ENCODE measurements around the gene COX6B2.
A peak's percentile ranks its signal among the peaks of the same experiment; 100 is the strongest.

COX6B2 gene

GRCh38 chr19:55383279-55384130 lies 29.0 kb upstream of the COX6B2 start:
- DNase-seq = peak; percentile 67

GRCh38 chr19:55382522-55383054 lies 28.1 kb upstream of the COX6B2 start:
- no peak for DNase-seq

- no peak for DNase-seq
Measured at GRCh38 chr19:55382013-55382412, 27.5 kb upstream of the COX6B2 start.

- no peak for DNase-seq
Measured at GRCh38 chr19:55379174-55379573, 24.7 kb upstream of the COX6B2 start.

- no peak for DNase-seq
Measured at GRCh38 chr19:55377356-55378131, 23.0 kb upstream of the COX6B2 start.

- no peak for DNase-seq
Measured at GRCh38 chr19:55376241-55376933, 21.9 kb upstream of the COX6B2 start, which contains the start of gene TMEM190. Gene TMEM190 (plus strand): TSS chr19:55376826. CDS start chr19:55376854, 28 bp downstream.

- no peak for DNase-seq
Measured at GRCh38 chr19:55373993-55374757, 19.7 kb upstream of the COX6B2 start.

GRCh38 chr19:55373306-55373992 lies 18.9 kb upstream of the COX6B2 start:
- no peak for DNase-seq

- DNase-seq = no peak
Measured at GRCh38 chr19:55372316-55373081, 18.0 kb upstream of the COX6B2 start.

GRCh38 chr19:55370305-55370988 lies 15.9 kb upstream of the COX6B2 start, which contains the start of gene IL11:
Gene IL11 (minus strand): TSS chr19:55370463. CDS start chr19:55370310, 153 bp downstream.
- no peak for DNase-seq

- peak; percentile 67 for DNase-seq
Measured at GRCh38 chr19:55369653-55370304, 15.3 kb upstream of the COX6B2 start.

GRCh38 chr19:55368701-55369563 lies 14.4 kb upstream of the COX6B2 start:
- DNase-seq = peak; percentile 29

- DNase-seq = no peak
Measured at GRCh38 chr19:55368106-55368505, 13.6 kb upstream of the COX6B2 start.

- DNase-seq = no peak
Measured at GRCh38 chr19:55366790-55367189, 12.3 kb upstream of the COX6B2 start.

- no peak for DNase-seq
Measured at GRCh38 chr19:55365964-55366363, 11.4 kb upstream of the COX6B2 start.

GRCh38 chr19:55365245-55365644 lies 10.7 kb upstream of the COX6B2 start:
- no peak for DNase-seq

- DNase-seq = no peak
Measured at GRCh38 chr19:55362990-55363716, 8.6 kb upstream of the COX6B2 start, which contains the start of gene GARIN5B. Gene GARIN5B (minus strand): TSS chr19:55363260. CDS start chr19:55363066, 194 bp downstream.

All from NCI-H2171 treated with DMSO at 0.1 percent for 48 hours (cell line).